H1 (cell line): ENCODE data around the gene LVRN.

ENCODE experiments used
- CEBPB ChIP-seq: IDR thresholded peaks from 2 replicates; pipeline ENCODE4 v1.6.1; 2012; ENCODE audit warnings: low read depth, low read length
- EGR1 ChIP-seq: IDR thresholded peaks from 2 replicates; pipeline ENCODE4 v1.6.1; 2011; ENCODE audit warnings: low read depth, low read length, borderline replicate concordance
- EP300 ChIP-seq, 2 experiments: IDR thresholded peaks; 1 replicate in 1 of 2; 2 replicates in 1 of 2; pipeline ENCODE4 v1.6.1; 2011 to 2012; ENCODE audit warnings: low read depth in 2 of 2, low read length in 2 of 2, mild to moderate bottlenecking in 2 of 2, borderline replicate concordance in 1 of 2, inconsistent platforms in 1 of 2, moderate library complexity in 1 of 2
- EZH2 ChIP-seq: fragments of 200-600 bp; sonication (generic); IDR thresholded peaks from 2 replicates; pipeline ENCODE4 v1.7.1; 2012; ENCODE audit warnings: low read depth, mild to moderate bottlenecking, moderate library complexity, low read length, inconsistent platforms; ENCODE audit not compliant: severe bottlenecking
- MAFK ChIP-seq: IDR thresholded peaks from 2 replicates; pipeline ENCODE4 v1.6.1; 2012; ENCODE audit warnings: low read depth, mild to moderate bottlenecking, improper control_type of control experiment, low read length
- POLR2A ChIP-seq, 2 experiments: IDR thresholded peaks; 1 replicate in 1 of 2; 2 replicates in 1 of 2; pipeline ENCODE4 v1.6.1; 2011; ENCODE audit warnings: low read depth in 2 of 2, low read length in 2 of 2, mild to moderate bottlenecking in 2 of 2; ENCODE audit errors: control extremely low read depth in 1 of 2
- RAD21 ChIP-seq, 2 experiments: IDR thresholded peaks in 1 of 2; conservative IDR thresholded peaks in 1 of 2; 2 replicates each; pipeline ENCODE4 v1.6.1; 2011; ENCODE audit warnings: low read depth in 2 of 2, low read length in 2 of 2, improper control_type of control experiment in 1 of 2, inconsistent platforms in 1 of 2, mild to moderate bottlenecking in 1 of 2, moderate library complexity in 1 of 2
- SIX5 ChIP-seq: IDR thresholded peaks from 2 replicates; pipeline ENCODE4 v1.6.1; 2011; ENCODE audit warnings: mild to moderate bottlenecking, low read depth, low read length
- TAF1 ChIP-seq: IDR thresholded peaks from 2 replicates; pipeline ENCODE4 v1.6.1; 2011; ENCODE audit warnings: mild to moderate bottlenecking, low read depth, low read length
- ZNF274 ChIP-seq: IDR thresholded peaks from 2 replicates; pipeline ENCODE4 v1.7.0; 2012; ENCODE audit warnings: low read length, borderline replicate concordance; ENCODE audit errors: extremely low read depth
- TF ChIP-seq, protein P1 (sequence below), 3 experiments: IDR thresholded peaks; 1 replicate in 2 of 3; 2 replicates in 1 of 3; pipeline versions ENCODE4 v1.5.1 to v1.6.1; 2011; ENCODE audit warnings: low read length in 3 of 3, mild to moderate bottlenecking in 3 of 3, inconsistent platforms in 2 of 3, low read depth in 1 of 3, moderate library complexity in 1 of 3; ENCODE audit not compliant: insufficient read depth in 1 of 3; ENCODE audit errors: control extremely low read depth in 1 of 3
- TF ChIP-seq, protein P2 (sequence below): IDR thresholded peaks from 2 replicates; pipeline ENCODE4 v1.6.1; 2011; ENCODE audit warnings: low read length, improper control_type of control experiment

DNA sequence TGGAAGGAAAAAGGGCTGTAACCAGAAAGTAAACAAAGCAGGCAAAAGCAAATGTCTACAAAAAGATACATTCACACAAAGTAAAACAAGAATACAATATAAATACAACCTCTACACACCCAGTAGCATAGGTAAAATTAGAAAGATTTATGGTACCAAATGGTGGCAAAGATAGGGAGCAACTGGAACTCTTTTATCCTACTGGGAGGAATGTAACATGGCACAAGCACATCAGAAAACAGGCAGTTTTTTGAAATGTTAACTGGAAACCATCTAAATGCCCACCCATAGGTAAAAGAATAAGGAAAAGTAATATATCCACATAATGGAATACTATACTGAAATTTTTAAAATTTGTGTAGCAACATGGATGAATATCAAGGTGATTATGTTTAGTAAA is 61.3 kb downstream of the LVRN start:
- TF ChIP-seq EP300 (IDR thresholded peaks at IDR 0.05; ENCODE audit: borderline replicate concordance in 1 of 2, low read depth in 2 of 2, low read length in 2 of 2): no peak
- TF ChIP-seq MAFK: no peak
- TF ChIP-seq, protein P1, sequence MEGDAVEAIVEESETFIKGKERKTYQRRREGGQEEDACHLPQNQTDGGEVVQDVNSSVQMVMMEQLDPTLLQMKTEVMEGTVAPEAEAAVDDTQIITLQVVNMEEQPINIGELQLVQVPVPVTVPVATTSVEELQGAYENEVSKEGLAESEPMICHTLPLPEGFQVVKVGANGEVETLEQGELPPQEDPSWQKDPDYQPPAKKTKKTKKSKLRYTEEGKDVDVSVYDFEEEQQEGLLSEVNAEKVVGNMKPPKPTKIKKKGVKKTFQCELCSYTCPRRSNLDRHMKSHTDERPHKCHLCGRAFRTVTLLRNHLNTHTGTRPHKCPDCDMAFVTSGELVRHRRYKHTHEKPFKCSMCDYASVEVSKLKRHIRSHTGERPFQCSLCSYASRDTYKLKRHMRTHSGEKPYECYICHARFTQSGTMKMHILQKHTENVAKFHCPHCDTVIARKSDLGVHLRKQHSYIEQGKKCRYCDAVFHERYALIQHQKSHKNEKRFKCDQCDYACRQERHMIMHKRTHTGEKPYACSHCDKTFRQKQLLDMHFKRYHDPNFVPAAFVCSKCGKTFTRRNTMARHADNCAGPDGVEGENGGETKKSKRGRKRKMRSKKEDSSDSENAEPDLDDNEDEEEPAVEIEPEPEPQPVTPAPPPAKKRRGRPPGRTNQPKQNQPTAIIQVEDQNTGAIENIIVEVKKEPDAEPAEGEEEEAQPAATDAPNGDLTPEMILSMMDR (IDR thresholded peaks at IDR 0.05; ENCODE audit: control extremely low read depth in 1 of 3, insufficient read depth in 1 of 3, low read depth in 1 of 3, low read length in 3 of 3): no peak
- no peak for TF ChIP-seq SIX5
- no peak for TF ChIP-seq RAD21 (IDR thresholded peaks at IDR 0.05 in 1 of 2, conservative IDR thresholded peaks at IDR 0.05 in 1 of 2; ENCODE audit: low read depth in 2 of 2, low read length in 2 of 2)
- TF ChIP-seq, protein P2, sequence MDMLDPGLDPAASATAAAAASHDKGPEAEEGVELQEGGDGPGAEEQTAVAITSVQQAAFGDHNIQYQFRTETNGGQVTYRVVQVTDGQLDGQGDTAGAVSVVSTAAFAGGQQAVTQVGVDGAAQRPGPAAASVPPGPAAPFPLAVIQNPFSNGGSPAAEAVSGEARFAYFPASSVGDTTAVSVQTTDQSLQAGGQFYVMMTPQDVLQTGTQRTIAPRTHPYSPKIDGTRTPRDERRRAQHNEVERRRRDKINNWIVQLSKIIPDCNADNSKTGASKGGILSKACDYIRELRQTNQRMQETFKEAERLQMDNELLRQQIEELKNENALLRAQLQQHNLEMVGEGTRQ: no peak
- no peak for TF ChIP-seq ZNF274
- no peak for TF ChIP-seq EZH2
- no peak for TF ChIP-seq TAF1
- TF ChIP-seq EGR1: no peak
- TF ChIP-seq CEBPB: no peak
- TF ChIP-seq POLR2A (IDR thresholded peaks at IDR 0.05; ENCODE audit: control extremely low read depth in 1 of 2, low read depth in 2 of 2, low read length in 2 of 2): no peak
